Spleen (tissue), 11 donors: ENCODE measurements around the gene CD58. TPM values are rescaled to one million over a fixed set of nuclear protein-coding genes. Genes with fewer than 3 reads are reported as not detected.

Experiments used
- DNase-seq: peaks from one replicate; pipeline ENCODE4 v3.0.0-alpha.2; 2020
- H3K27ac ChIP-seq, 8 donors: fragments of 200-600 bp; sonication (generic) in 7 of 8; 1 replicate in 4 of 8; 2 replicates in 4 of 8; pipeline versions ENCODE4 v1.5.0 to v1.8.0; 2016 to 2021; ENCODE audit warnings: inconsistent platforms in 4 of 8, mild to moderate bottlenecking in 4 of 8, moderate library complexity in 1 of 8
- H3K27me3 ChIP-seq, 7 donors: fragments of 200-600 bp; sonication (generic) in 6 of 7; replicated peaks in 1 of 7; 1 replicate in 4 of 7; 2 replicates in 3 of 7; pipeline versions ENCODE4 v1.5.0 to v1.8.0; 2016 to 2021; ENCODE audit warnings: inconsistent platforms in 3 of 7, mild to moderate bottlenecking in 1 of 7
- H3K36me3 ChIP-seq, 6 donors: fragments of 200-600 bp; sonication (generic) in 5 of 6; 1 replicate in 4 of 6; 2 replicates in 2 of 6; pipeline versions ENCODE4 v1.5.0 to v1.8.0; 2016 to 2021; ENCODE audit warnings: inconsistent platforms in 2 of 6
- H3K4me1 ChIP-seq, 6 donors: fragments of 200-600 bp; sonication (generic) in 5 of 6; 1 replicate in 3 of 6; 2 replicates in 3 of 6; pipeline versions ENCODE4 v1.5.0 to v1.8.0; 2016 to 2021; ENCODE audit warnings: inconsistent platforms in 3 of 6
- H3K4me3 ChIP-seq, 8 donors: fragments of 200-600 bp; sonication (generic) in 7 of 8; 1 replicate in 4 of 8; 2 replicates in 4 of 8; pipeline versions ENCODE4 v1.5.0 to v1.8.0; 2016 to 2021; ENCODE audit warnings: inconsistent platforms in 4 of 8, mild to moderate bottlenecking in 4 of 8, moderate library complexity in 2 of 8
- H3K9me3 ChIP-seq, 8 donors: fragments of 200-600 bp; sonication (generic) in 7 of 8; 1 replicate in 4 of 8; 2 replicates in 4 of 8; pipeline versions ENCODE4 v1.5.0 to v1.8.0; 2016 to 2021; ENCODE audit warnings: inconsistent platforms in 4 of 8
- CTCF ChIP-seq, 11 experiments: fragments of 200-600 bp in 7 of 11; fragments of 450-650 bp in 4 of 11; sonication (generic) in 4 of 11; IDR thresholded peaks in 8 of 11; conservative IDR thresholded peaks in 3 of 11; 1 replicate in 7 of 11; 2 replicates in 4 of 11; pipeline versions ENCODE4 v1.4.0 to v1.8.0; 2016 to 2021; ENCODE audit warnings: antibody characterized with exemption in 11 of 11, inconsistent platforms in 4 of 11, mild to moderate bottlenecking in 1 of 11
- POLR2A ChIP-seq, 3 donors: fragments of 450-650 bp; IDR thresholded peaks; one replicate each; pipeline ENCODE4 v1.5.1; 2017; ENCODE audit warnings: antibody characterized with exemption in 3 of 3, mild to moderate bottlenecking in 1 of 3
- POLR2AphosphoS5 ChIP-seq, 3 donors: sonication (generic); formaldehyde crosslinking; IDR thresholded peaks; one replicate each; pipeline ENCODE4 v1.5.1; 2017; ENCODE audit warnings: antibody characterized with exemption in 3 of 3
- WGBS, 5 donors: extraction: QIAGEN DNeasy Blood & Tissue Kit in 3 of 5; methylation state at CpG; one replicate each; pipeline versions ENCODE4 v1.1.5 to v1.1.7; 2013 to 2018; 5-methylcytosine and 5-hydroxymethylcytosine counted together
- intact Hi-C: fragments of 100-400 bp; cut with DNase I; formaldehyde crosslinking; loops from one replicate; pipeline ENCODE4 v1.15.0; 2023; ENCODE audit warnings: low total_unique reads
- polyA plus RNA-seq, 3 donors: library from polyadenylated mRNA; stranded (reverse); fragments of 200-250 nt; gene quantifications; one replicate each; pipeline ENCODE4 v1.2.1, GENCODE V29; 2013
- total RNA-seq, 7 donors: library from RNA; depleted of rRNA in 3 of 7; stranded (reverse); fragments of >200 nt in 3 of 7; fragmentation: NEBNext Ultra II Directional in 4 of 7; extraction: Animal tissue kit (Norgen Biotek cat#: 25700) in 4 of 7; gene quantifications; one replicate each; pipeline versions ENCODE4 v1.1.0 to v1.2.1, GENCODE V29; 2016 to 2021
- donor health status: healthy with polysubstance abuse.
- donor health status: DM: no; HTN: no; CAD: no; lungs with moderate emphysema.
- donor health status: DM: no; HTN: no; CAD: no.
- donor health status: Bipolar disorder and iron deficiency.
- donor health status: healthy.
- donor health status: DM: no; HTN: no; CAD: no.
- donor health status: DM: yes; HTN: yes; CAD: no.

Gene CD58
- total and polyA plus RNA-seq, 10 donors = 9.7 to 52.1 (median 30.0) TPM

GRCh38 chr1:116545359-116545705 lies 25.5 kb downstream of the CD58 start:
- intact Hi-C loops = no loop called here
- TF ChIP-seq CTCF (IDR thresholded peaks at IDR 0.05 in 8 of 11, conservative IDR thresholded peaks at IDR 0.05 in 3 of 11) = no peak
- no peak for TF ChIP-seq POLR2A (IDR thresholded peaks at IDR 0.05)
- TF ChIP-seq POLR2AphosphoS5 (IDR thresholded peaks at IDR 0.05) = no peak
- Histone ChIP-seq H3K4me1 (peaks cover 0 to 48% (median 18%) of the 10 kb centered on the region in 6 donors), H3K36me3 (peaks cover 0 to 37% (median 16%) of the 10 kb centered on the region in 6 donors), H3K27me3 (no peaks in the 10 kb centered on the region), H3K9me3 (no peaks in the 10 kb centered on the region), H3K4me3 (no peak overlapping the region), H3K27ac (peak overlapping the region in 4 of 8 donors; percentile 36 to 59 (median 47))
- no peak for DNase-seq
- WGBS, 5 donors = 85 to 94% (median 89%) methylated on average over 2 of the region's 2 CpGs

- H3K27me3 ChIP-seq = no peaks in the 10 kb centered on the region
- no peak overlapping the region for H3K4me3 ChIP-seq
- H3K27ac ChIP-seq = peak overlapping the region in 4 of 8 donors; percentile 36 to 59 (median 47)
- peaks cover 0 to 48% (median 24%) of the 10 kb centered on the region in 6 donors for H3K4me1 ChIP-seq
- peaks cover 0 to 37% (median 16%) of the 10 kb centered on the region in 6 donors for H3K36me3 ChIP-seq
- intact Hi-C loops = no loop called here
- no peak for DNase-seq
- TF ChIP-seq POLR2A (IDR thresholded peaks at IDR 0.05) (no peak), CTCF (IDR thresholded peaks at IDR 0.05 in 8 of 11, conservative IDR thresholded peaks at IDR 0.05 in 3 of 11) (no peak), POLR2AphosphoS5 (IDR thresholded peaks at IDR 0.05) (no peak)
- 70 to 77% (median 71%) methylated on average over 8 of the region's 8 CpGs for WGBS, 5 donors
- no peaks in the 10 kb centered on the region for H3K9me3 ChIP-seq
Observed at GRCh38 chr1:116544588-116545358, 26.1 kb downstream of the CD58 start.

GRCh38 chr1:116540088-116540487 lies 30.7 kb downstream of the CD58 start:
- H3K4me3 ChIP-seq = no peak overlapping the region
- peaks cover 0 to 80% (median 29%) of the 10 kb centered on the region in 6 donors for H3K36me3 ChIP-seq
- peak overlapping the region in 6 of 8 donors; percentile 17 to 67 (median 60) for H3K27ac ChIP-seq
- peaks cover 0 to 59% (median 40%) of the 10 kb centered on the region in 6 donors for H3K4me1 ChIP-seq
- DNase-seq = no peak
- TF ChIP-seq POLR2AphosphoS5 (IDR thresholded peaks at IDR 0.05) = no peak
- no peak for TF ChIP-seq CTCF (IDR thresholded peaks at IDR 0.05 in 8 of 11, conservative IDR thresholded peaks at IDR 0.05 in 3 of 11)
- TF ChIP-seq POLR2A (IDR thresholded peaks at IDR 0.05) = no peak
- no peaks in the 10 kb centered on the region for H3K27me3 ChIP-seq
- H3K9me3 ChIP-seq = no peaks in the 10 kb centered on the region
- intact Hi-C loops = no loop called here

- Histone ChIP-seq H3K36me3 (peaks cover 0 to 88% (median 34%) of the 10 kb centered on the region in 6 donors), H3K27me3 (no peaks in the 10 kb centered on the region), H3K4me1 (peaks cover 0 to 46% (median 30%) of the 10 kb centered on the region in 6 donors), H3K4me3 (no peak overlapping the region), H3K27ac (peak overlapping the region in 6 of 8 donors; percentile 15 to 67 (median 48)), H3K9me3 (no peaks in the 10 kb centered on the region)
- 95 to 100% (median 97%) methylated on average over 1 of the region's 1 CpG for WGBS, 5 donors
- intact Hi-C loops = no loop called here
- no peak for DNase-seq
- no peak for TF ChIP-seq POLR2A (IDR thresholded peaks at IDR 0.05)
- TF ChIP-seq POLR2AphosphoS5 (IDR thresholded peaks at IDR 0.05) = no peak
- TF ChIP-seq CTCF (IDR thresholded peaks at IDR 0.05 in 8 of 11, conservative IDR thresholded peaks at IDR 0.05 in 3 of 11) = no peak
Observed at GRCh38 chr1:116538544-116538943, 32.3 kb downstream of the CD58 start.
